HUES6 (cell line): Measurements from ENCODE around the gene FNDC3A.
"Not testable (repeated sequence)": the region's sequence is repeated elsewhere in the genome, so short reads cannot be mapped to it uniquely, and the experiment has no call there.

Experiments
- H3K27ac ChIP-seq: 2 replicates; pipeline ENCODE4 v1.7.0; 2013; ENCODE audit warnings: low read depth, mild to moderate bottlenecking, low read length, inconsistent platforms
- H3K27me3 ChIP-seq: 2 replicates; pipeline ENCODE4 v1.6.1; 2013; ENCODE audit warnings: low read length; ENCODE audit not compliant: control insufficient read depth, insufficient read depth
- H3K36me3 ChIP-seq: 2 replicates; pipeline ENCODE4 v1.6.1; 2013; ENCODE audit warnings: low read length; ENCODE audit not compliant: control insufficient read depth, insufficient read depth
- H3K4me1 ChIP-seq: 2 replicates; pipeline ENCODE4 v1.6.1; 2013; ENCODE audit warnings: low read length; ENCODE audit not compliant: control insufficient read depth, insufficient read depth
- H3K4me3 ChIP-seq: 2 replicates; pipeline ENCODE4 v1.5.1; 2013; ENCODE audit warnings: low read depth, low read length
- H3K9ac ChIP-seq: one replicate; pipeline ENCODE4 v1.6.1; 2013; ENCODE audit warnings: mild to moderate bottlenecking, low read length
- H3K9me3 ChIP-seq: 2 replicates; pipeline ENCODE4 v1.6.1; 2013; ENCODE audit warnings: low read depth, low read length; ENCODE audit not compliant: control insufficient read depth, insufficient read depth

The FNDC3A gene

GRCh38 chr13:48998641-48999292 lies 23.1 kb downstream of the FNDC3A start:
- peaks cover 25% of the 10 kb centered on the region for H3K36me3 ChIP-seq
- H3K27me3 ChIP-seq, result no peaks in the 10 kb centered on the region
- peaks cover 35% of the 10 kb centered on the region for H3K9me3 ChIP-seq
- no peak overlapping the region for H3K27ac ChIP-seq
- no peak overlapping the region for H3K9ac ChIP-seq
- H3K4me3 ChIP-seq, result no peak overlapping the region
- no peaks in the 10 kb centered on the region for H3K4me1 ChIP-seq

GRCh38 chr13:49000247-49000646 lies 24.5 kb downstream of the FNDC3A start:
- peaks cover 25% of the 10 kb centered on the region for H3K36me3 ChIP-seq
- no peaks in the 10 kb centered on the region for H3K27me3 ChIP-seq
- H3K27ac ChIP-seq, result no peak overlapping the region
- H3K4me3 ChIP-seq, result no peak overlapping the region
- H3K4me1 ChIP-seq, result peaks cover 6% of the 10 kb centered on the region; the same call in 1 of the 2 replicates
- H3K9ac ChIP-seq, result no peak overlapping the region
- H3K9me3 ChIP-seq, result peaks cover 35% of the 10 kb centered on the region

DNA sequence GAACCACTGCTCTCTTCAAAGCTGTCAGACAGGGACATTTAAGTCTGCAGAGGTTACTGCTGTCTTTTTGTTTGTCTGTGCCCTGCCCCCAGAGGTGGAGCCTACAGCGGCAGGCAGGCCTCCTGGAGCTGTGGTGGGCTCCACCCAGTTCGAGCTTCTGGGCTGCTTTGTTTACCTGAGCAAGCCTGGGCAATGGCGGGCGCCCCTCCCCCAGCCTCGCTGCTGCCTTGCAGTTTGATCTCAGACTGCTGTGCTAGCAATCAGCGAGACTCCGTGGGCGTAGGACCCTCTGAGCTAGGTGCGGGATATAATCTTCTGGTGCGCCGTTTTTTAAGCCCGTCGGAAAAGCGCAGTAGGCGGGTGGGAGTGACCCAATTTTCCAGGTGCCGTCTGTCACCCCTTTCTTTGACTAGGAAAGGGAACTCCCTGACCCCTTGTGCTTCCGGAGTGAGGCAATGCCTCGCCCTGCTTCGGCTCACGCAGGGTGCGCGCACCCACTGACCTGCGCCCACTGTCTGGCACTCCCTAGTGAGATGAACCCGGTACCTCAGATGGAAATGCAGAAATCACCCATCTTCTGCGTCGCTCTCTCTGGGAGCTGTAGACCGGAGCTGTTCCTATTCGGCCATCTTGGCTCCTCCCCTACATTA lies 43.4 kb downstream of the FNDC3A start:
- H3K4me3 ChIP-seq, H3K27me3 ChIP-seq, H3K9ac ChIP-seq, H3K36me3 ChIP-seq, H3K27ac ChIP-seq, H3K4me1 ChIP-seq: not testable (repeated sequence)
- peaks cover 18% of the 10 kb centered on the region for H3K9me3 ChIP-seq

DNA sequence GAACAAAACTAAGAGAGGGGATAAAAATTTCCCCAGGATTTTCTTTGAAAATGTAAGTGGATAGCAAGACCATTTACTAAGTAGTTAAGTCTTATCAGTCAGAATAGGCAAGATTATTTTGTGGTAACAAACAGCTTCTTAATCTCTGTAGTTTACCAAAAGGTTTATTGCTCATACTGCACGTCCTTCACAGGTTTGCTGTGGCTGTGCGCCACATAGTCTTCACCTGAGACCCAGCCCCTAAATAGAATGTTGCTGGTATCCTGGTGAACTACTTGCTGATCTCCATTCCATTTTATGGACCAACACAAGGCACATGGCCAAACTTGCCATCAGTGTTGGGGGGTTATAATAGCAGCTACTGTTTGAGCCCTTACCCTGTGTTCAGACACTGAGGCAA lies 44.6 kb downstream of the FNDC3A start:
- Histone ChIP-seq H3K4me3 (no peak overlapping the region), H3K27ac (no peak overlapping the region), H3K9me3 (peaks cover 18% of the 10 kb centered on the region)

GRCh38 chr13:49020940-49021553 lies 45.3 kb downstream of the FNDC3A start:
- H3K27ac ChIP-seq, result no peak overlapping the region

More for the DNA sequence above, 44.6 kb downstream of the FNDC3A start:
- Histone ChIP-seq H3K36me3 (peaks cover 7% of the 10 kb centered on the region), H3K27me3 (no peaks in the 10 kb centered on the region), H3K9ac (no peak overlapping the region), H3K4me1 (peaks cover 6% of the 10 kb centered on the region; the same call in 1 of the 2 replicates)

GRCh38 chr13:49021953-49022352 lies 46.2 kb downstream of the FNDC3A start:
- H3K4me1 ChIP-seq, result peaks cover 6% of the 10 kb centered on the region; the same call in 1 of the 2 replicates
- H3K9me3 ChIP-seq, result peaks cover 18% of the 10 kb centered on the region
- H3K36me3 ChIP-seq, result peaks cover 7% of the 10 kb centered on the region
- H3K4me3 ChIP-seq, result no peak overlapping the region
- H3K27me3 ChIP-seq, result no peaks in the 10 kb centered on the region
- H3K27ac ChIP-seq, result no peak overlapping the region
- H3K9ac ChIP-seq, result no peak overlapping the region

More at GRCh38 chr13:49020940-49021553, 45.3 kb downstream of the FNDC3A start:
- Histone ChIP-seq H3K4me1 (peaks cover 6% of the 10 kb centered on the region; the same call in 1 of the 2 replicates), H3K4me3 (no peak overlapping the region; the same call in 1 of the 2 replicates), H3K9me3 (peaks cover 18% of the 10 kb centered on the region), H3K9ac (no peak overlapping the region), H3K27me3 (no peaks in the 10 kb centered on the region), H3K36me3 (peaks cover 7% of the 10 kb centered on the region)

DNA sequence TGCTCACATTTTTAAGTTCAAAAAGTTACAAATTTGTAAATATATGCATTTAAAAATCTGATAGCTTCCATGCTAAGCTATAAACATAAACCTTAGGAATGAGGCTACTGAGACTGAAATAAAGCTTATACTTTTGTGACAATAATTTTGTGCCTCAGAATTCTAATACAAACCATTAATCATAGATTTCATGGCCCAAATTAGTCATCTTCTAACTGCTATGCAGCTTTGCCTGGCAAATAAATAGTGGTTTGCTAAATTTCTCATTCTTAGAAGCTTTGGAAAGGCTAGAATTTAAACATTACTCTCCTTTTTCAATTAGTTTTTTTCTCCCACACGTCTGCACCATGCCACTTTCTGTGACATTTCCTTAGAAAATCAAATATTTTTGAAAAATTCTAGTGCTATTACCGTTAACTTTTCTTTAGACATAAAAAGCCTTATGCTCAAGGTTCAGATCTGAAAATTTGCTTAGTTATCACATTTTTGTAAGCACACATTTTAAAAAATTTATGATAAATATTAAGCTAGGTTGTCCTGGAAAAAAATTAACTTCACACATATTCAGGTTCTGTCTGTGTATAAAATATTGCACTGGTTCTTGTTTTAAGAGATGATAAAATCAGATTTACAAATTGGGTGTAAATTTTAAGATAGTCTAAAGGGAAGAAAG lies 46.9 kb downstream of the FNDC3A start:
- Histone ChIP-seq H3K27me3 (no peaks in the 10 kb centered on the region), H3K27ac (no peak overlapping the region), H3K36me3 (peaks cover 7% of the 10 kb centered on the region), H3K4me3 (no peak overlapping the region), H3K9ac (no peak overlapping the region), H3K9me3 (peaks cover 18% of the 10 kb centered on the region), H3K4me1 (peaks cover 6% of the 10 kb centered on the region; the same call in 1 of the 2 replicates)

- Histone ChIP-seq H3K36me3 (peaks cover 7% of the 10 kb centered on the region), H3K27ac (no peak overlapping the region), H3K4me1 (peaks cover 6% of the 10 kb centered on the region; the same call in 1 of the 2 replicates), H3K27me3 (no peaks in the 10 kb centered on the region), H3K9ac (no peak overlapping the region), H3K4me3 (no peak overlapping the region), H3K9me3 (peaks cover 18% of the 10 kb centered on the region)
Measured at GRCh38 chr13:49023431-49023830, 47.7 kb downstream of the FNDC3A start.

DNA sequence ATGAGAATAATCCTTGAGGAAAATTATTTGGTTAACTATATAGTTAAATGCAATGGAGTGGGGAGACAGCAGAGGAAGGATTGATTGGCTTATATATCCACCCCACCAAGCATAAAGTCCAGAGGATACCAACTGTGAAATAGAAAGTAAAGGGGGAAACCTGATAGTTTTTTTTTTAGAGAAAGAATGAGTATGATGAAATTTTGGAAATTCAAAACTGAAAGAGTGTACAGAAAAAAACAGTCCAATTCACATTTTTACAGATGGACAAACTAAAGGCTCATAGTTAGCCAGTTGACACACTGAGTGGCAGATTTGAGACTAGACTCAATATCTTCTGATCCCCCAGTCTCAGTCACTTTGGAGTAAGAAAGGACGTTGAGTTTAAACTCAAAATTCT lies 51.1 kb downstream of the FNDC3A start:
- no peak overlapping the region for H3K27ac ChIP-seq
- no peak overlapping the region for H3K9ac ChIP-seq
- no peaks in the 10 kb centered on the region; the same call in 1 of the 2 replicates for H3K9me3 ChIP-seq
- peaks cover 5% of the 10 kb centered on the region; the same call in 1 of the 2 replicates for H3K36me3 ChIP-seq
- no peak overlapping the region for H3K4me3 ChIP-seq
- no peaks in the 10 kb centered on the region; the same call in 1 of the 2 replicates for H3K4me1 ChIP-seq
- H3K27me3 ChIP-seq, result no peaks in the 10 kb centered on the region

DNA sequence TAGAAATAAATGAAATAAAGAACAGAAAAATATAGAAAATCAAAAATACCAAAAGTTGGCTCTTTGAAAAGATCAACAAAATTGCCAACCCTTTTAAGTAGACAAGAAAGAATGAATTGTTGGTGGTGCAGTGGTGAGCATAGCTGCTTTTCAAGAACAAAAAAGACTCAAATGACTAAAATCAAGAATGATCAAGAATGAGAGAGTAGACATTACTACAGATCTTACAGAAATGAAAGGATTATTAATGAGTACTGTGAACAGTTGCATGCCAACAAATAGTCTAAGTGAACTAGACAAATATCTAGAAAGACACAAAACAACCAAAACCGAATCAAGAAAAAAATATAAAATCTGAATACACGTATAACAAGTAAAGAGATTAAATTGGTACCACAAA lies 53.9 kb downstream of the FNDC3A start:
- Histone ChIP-seq H3K27ac (no peak overlapping the region), H3K4me3 (no peak overlapping the region), H3K27me3 (no peaks in the 10 kb centered on the region)

More for the DNA sequence above, 53.9 kb downstream of the FNDC3A start:
- Histone ChIP-seq H3K9me3 (no peaks in the 10 kb centered on the region), H3K9ac (no peak overlapping the region), H3K4me1 (no peaks in the 10 kb centered on the region), H3K36me3 (peaks cover 3% of the 10 kb centered on the region; the same call in 1 of the 2 replicates)
